Activated naive CD4-positive, alpha-beta T cell treated with Interleukin-2 at 50 U/mL for 16 hours (primary cell): Measurements from ENCODE around the gene MYH1.
"Not testable (repeated sequence)": the region's sequence is repeated elsewhere in the genome, so short reads cannot be mapped to it uniquely, and the experiment has no call there.

Experiments
- DNase-seq: peaks from one replicate; pipeline ENCODE4 v3.0.0-alpha.2; 2020

The MYH1 gene

GRCh38 chr17:10518271-10519037 lies at the start of gene MYH1:
TSS of gene MYH1 (minus strand) at chr17:10518542. CDS start at chr17:10516642, 1,900 bp downstream.
- DNase-seq: no peak

DNA sequence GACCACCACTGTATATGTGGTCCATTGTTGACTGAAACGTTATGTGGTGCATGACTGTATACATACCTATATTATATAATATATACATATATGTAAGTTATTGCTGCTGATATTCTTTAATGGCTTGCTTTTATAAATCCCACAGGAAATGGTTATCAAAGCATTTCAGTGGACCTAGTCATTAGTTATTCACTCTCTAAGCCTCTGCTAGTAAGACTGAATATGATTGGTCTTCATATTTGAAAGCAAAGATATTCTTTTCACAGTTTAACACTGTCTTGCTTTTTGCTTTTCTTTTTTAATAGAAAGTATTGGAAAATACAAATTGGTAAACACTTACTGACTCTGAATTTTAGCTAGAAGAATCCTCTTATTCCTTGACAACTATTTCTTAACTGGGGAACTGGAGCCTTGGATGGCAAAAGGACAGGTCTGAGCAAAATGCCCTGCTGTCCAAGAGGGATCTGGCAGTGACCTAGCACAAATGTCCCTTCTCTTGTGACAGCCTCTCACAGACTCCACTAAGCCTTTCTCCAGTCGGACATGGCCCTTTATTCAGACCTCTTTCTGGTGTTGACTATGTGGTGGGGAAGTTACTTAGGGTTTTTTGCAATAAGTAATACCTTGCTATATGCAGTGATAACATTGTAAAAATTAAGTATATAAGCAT lies 45.8 kb upstream of the MYH1 start:
- no peak for DNase-seq

DNA sequence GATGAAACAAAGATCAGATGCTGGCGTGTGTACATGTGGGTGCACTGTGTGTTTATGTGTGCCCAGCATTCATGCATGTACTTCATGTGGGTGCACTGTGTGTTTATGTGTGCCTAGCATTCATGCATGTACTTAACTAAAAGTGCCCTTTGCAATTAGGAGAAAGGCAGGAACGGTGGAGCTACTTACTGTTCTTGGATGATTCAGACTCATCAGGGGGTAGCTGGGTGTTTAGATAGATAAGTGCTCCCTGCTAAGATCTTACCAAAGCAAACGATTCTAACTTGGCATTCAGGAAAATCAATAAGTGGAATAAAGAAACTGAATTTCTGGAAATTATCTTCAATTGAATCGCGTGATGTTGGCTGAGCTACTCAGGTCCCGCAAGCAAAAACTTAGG lies 39.7 kb upstream of the MYH1 start:
- DNase-seq: no peak

DNA sequence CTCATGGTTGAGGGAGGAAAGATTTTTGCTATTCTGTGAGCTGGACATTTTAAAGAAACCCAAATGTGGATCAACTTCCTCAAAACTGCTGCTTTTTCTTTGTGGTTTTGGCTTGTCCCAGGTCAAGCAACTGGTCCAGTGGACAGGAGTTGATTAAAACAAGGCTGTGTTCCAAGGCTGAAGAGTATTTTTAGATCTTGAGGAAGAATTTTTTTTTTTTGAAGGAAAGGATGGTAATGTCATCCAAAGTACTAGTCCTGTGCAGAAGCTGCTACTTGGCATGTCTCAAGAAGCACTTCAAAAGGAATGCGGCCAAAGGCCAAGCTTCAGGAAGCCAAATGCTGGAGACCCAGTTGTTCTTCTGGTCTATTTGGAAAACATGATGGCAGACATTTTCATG lies 39.1 kb upstream of the MYH1 start:
- DNase-seq: no peak

- no peak for DNase-seq
These were observed 38.1 kb upstream of the MYH1 start for GRCh38 chr17:10556301-10557005.

- DNase-seq: no peak
These were observed 31.7 kb upstream of the MYH1 start for GRCh38 chr17:10550014-10550413.

DNA sequence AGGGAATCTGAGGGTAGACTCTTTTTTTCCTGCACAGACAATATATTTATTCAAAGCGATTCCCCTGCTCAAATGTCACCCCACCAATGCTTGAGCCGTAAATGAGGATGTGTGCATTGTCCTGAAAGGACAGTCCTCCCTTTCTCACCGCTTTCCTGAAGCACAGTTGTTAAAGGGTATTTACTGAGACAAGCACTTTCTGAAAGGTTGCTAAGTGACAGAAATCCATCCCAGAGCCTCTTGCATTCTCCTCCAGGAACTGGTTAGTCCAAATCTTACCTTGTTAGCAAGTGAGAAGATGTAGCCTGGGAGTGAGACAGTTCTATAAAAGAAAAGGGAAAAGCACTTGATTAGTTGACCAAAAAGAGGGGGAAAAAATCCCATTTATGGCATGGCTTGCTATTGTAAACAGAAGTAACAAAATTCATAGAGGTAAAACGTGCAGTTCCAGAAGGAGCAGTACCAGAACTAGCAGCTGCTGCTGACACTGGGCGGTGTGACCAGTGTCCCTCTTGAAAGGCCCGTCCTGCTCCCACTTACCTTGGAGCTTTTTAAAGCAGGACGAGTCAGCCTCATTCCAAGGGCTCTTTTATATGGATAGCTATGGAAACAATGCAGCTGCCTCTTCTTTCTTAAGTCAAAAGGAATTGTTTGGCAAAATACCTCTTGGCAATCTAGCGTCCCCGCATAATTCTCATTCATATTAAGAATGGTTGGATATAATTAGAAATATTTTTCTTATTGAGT lies 30.9 kb upstream of the MYH1 start, which contains the start of gene MYH2:
TSS of gene MYH2 (minus strand) at position 563 of the 747 bp plus-strand sequence. CDS start 1,738 bp downstream, outside the sequence.
- DNase-seq: no peak

- no peak for DNase-seq
These were observed 29.0 kb upstream of the MYH1 start for GRCh38 chr17:10547351-10547750.

DNA sequence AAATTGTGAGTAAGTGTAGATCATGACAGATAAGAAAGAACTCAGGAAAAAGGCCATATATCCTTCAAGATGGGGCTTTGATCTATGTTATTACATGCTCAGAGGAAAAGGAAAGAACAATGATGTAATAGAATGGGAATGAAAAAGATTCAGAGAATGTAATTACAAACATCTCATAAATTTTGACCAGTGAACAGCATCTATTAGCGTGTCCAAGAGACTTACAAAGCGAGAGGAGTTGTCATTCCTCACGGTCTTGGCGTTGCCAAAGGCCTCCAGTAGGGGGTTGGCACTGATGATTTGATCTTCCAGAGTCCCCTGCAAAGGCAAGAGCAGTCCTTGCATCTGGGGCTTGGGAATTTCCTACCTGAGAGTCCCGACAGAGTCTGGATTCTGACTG lies 25.1 kb upstream of the MYH1 start:
- DNase-seq: not testable (repeated sequence)

DNA sequence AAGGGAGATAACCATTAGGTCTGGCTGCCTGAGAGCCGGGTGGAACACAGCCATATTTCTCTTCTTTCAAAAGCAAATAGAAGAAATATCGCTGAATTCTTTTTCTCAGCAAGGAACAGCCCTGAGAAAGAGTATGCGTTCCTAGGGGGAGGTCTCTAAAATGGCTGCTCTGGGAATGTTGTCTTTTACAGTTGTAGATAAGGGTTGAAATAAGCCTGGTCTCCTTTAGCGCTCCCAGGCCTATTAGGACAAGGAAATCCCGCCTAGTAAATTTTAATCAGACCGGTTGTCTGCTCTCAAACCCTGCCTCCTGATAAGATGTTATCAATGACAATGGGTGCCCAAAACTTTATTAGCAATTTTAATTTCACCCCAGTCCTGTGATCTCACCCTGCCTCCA lies 22.8 kb upstream of the MYH1 start:
- DNase-seq: not testable (repeated sequence)

DNA sequence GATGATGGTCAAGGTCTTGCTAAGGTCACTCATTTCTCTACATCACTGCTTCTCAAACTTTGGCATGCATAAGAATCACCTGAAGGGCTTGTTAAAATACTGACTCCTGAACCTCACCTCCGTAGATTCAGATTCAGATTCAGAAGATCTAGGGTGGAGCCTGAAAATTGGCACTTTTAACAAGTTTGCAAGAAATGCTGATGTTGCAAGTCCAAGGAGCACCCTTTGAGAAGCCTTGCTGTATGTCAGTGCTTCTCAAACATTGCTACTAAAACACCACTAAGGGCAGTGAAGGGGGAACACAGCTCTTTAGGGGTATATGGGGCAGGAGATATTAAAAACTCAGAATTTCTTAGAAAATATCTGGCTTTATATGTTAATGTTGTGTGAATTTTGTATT lies 13.7 kb upstream of the MYH1 start:
- no peak for DNase-seq

DNA sequence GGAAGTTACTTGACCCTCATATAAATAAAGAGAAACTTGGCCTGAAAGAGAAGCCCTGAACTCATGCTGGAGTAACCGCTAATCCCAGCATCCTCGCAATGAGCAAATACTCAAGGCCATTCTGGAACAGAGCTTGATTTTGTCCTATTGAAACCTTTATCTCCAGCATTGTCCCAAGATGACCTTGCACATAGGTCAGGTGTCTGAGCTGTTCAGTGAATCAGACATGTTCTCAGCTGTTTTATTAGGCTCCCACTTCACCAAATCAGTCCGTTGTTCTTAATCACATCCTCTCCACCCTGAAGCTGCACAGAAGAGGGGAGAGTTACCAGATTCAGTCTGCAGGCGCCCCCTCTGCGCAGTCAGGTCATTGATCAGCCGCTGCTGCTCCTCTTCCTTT lies 9.1 kb upstream of the MYH1 start:
- no peak for DNase-seq

DNA sequence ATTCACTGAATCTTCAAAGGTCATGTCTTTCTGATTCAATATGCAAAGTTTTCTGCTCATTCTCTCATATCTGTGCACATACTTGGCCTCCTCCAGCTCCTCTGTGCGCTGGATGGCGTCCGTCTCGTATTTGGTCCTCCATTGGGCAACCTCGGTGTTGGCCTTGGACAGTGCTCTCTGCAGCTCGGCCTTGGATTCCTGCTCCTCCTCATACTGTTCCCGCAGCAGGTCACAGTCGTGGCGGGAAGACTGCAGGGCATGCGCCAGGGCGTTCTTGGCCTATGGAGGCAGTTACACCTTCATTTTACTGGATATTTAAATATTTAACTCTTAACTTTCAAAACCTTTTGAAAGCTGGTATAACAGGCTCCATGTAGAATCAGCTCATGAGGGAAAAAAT lies 8.2 kb upstream of the MYH1 start:
- no peak for DNase-seq

DNA sequence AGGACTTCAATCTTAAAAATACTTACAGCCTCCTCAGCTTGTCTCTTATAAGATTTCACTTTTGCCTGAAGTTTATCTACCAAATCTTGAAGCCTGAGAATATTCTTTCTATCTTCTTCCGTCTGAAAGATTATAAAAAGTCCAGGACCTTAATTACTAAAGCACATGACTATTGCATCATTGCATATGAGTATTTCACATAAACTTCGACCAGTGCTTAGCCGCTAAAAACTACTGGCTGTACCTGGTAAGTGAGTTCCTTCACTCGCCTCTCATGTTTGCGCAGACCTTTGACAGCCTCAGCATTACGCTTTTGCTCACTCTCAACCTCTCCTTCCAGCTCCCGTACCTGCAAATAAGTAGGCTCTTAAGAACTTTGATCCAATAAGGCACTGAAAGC lies 4.7 kb upstream of the MYH1 start:
- DNase-seq: no peak

GRCh38 chr17:10521949-10522348 lies 3.6 kb upstream of the MYH1 start:
- no peak for DNase-seq

DNA sequence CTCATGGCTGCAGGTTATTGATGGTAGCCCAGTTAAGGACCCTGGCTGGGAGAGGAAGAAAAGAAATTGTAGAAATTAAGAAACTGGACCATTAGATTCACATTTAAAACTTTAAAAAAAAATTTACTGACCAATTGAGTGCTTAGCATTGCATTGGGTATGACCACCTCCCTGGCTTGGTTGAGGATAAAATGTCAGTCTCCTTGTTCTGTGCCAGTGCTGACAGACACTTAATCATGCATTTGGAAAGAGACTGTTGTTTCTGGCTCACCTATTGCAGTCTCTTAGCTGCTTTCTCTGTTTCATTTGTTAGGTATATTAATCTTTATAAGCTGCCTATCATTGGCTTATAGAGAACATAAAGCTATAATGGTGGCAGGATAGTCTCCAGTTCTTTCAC lies 1.7 kb downstream of the MYH1 start:
- DNase-seq: no peak

GRCh38 chr17:10516065-10516464 lies 2.3 kb downstream of the MYH1 start:
- no peak for DNase-seq

- DNase-seq: no peak
These were observed 4.9 kb downstream of the MYH1 start for GRCh38 chr17:10513299-10514067.

GRCh38 chr17:10512856-10513255 lies 5.5 kb downstream of the MYH1 start:
- DNase-seq: no peak

- no peak for DNase-seq
These were observed 18.4 kb downstream of the MYH1 start for GRCh38 chr17:10499950-10500349.

GRCh38 chr17:10492004-10492403 lies 26.3 kb downstream of the MYH1 start:
- DNase-seq: no peak

DNA sequence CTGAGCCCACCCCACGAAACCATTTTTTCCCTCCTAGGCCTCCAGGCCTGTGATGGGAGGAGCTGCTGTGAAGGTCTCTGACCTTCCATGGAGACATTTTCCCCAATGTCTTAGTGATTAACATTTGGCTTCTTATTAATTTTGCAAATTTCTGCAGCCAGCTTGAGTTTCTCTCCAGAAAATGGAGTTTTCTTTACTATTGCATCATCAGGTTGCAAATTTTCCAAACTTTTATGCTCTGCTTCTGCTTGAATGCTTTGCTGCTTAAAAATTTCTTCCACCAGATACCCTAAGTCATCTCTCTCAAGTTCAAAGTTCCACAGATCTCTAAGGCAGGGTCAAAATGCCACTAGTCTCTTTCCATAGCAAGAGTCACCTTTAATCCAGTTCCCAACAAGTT lies 36.1 kb downstream of the MYH1 start:
- no peak for DNase-seq
